K562 (cell line): ENCODE results near the gene BANF2. TPM values are rescaled to one million over a fixed set of nuclear protein-coding genes. Genes with fewer than 3 reads are reported as not detected.

Experiments used
- ASH1L ChIP-seq: fragments of 450-650 bp; IDR thresholded peaks from 2 replicates; pipeline ENCODE4 v1.6.1; 2018; ENCODE audit warnings: borderline replicate concordance, mild to moderate bottlenecking, low read depth; ENCODE audit not compliant: partially characterized antibody
- CHD2 ChIP-seq: IDR thresholded peaks from 2 replicates; pipeline ENCODE4 v1.6.1; 2011; ENCODE audit warnings: low read depth, low read length
- FIP1L1 ChIP-seq: fragments of 200-400 bp; formaldehyde crosslinking; IDR thresholded peaks from 2 replicates; pipeline ENCODE4 v1.6.1; 2018; ENCODE audit warnings: mild to moderate bottlenecking, low read depth, low read length; ENCODE audit not compliant: poor library complexity, severe bottlenecking
- FOXP1 ChIP-seq: sonication (generic); formaldehyde crosslinking; IDR thresholded peaks from 2 replicates; pipeline ENCODE4 v1.8.0; 2022; ENCODE audit warnings: mild to moderate bottlenecking, missing genetic modification reagents
- JUND ChIP-seq, 2 experiments: IDR thresholded peaks; 2 replicates in 1 of 2; 3 replicates in 1 of 2; pipeline ENCODE4 v1.6.1; 2011; ENCODE audit warnings: borderline replicate concordance in 2 of 2, low read depth in 2 of 2, low read length in 2 of 2, improper control_type of control experiment in 1 of 2, missing biosample characterization in 1 of 2, missing genetic modification characterization in 1 of 2, missing genetic modification reagents in 1 of 2
- NCOA6 ChIP-seq: fragments of 450-650 bp; IDR thresholded peaks from 2 replicates; pipeline ENCODE4 v1.6.1; 2017; ENCODE audit warnings: mild to moderate bottlenecking
- NRF1 ChIP-seq, 2 experiments: fragments of 450-650 bp; IDR thresholded peaks in 1 of 2; conservative IDR thresholded peaks in 1 of 2; 2 replicates each; pipeline ENCODE4 v1.6.1; 2014; ENCODE audit warnings: mild to moderate bottlenecking in 2 of 2
- RBM25 ChIP-seq: fragments of 200-400 bp; formaldehyde crosslinking; IDR thresholded peaks from 2 replicates; pipeline ENCODE4 v1.6.1; 2018; ENCODE audit warnings: low read length, low read depth, moderate library complexity; ENCODE audit not compliant: severe bottlenecking
- SOX6 ChIP-seq: fragments of 450-650 bp; IDR thresholded peaks from 2 replicates; pipeline ENCODE4 v1.6.1; 2014; ENCODE audit warnings: mild to moderate bottlenecking
- ZNF24 ChIP-seq: fragments of 450-650 bp; IDR thresholded peaks from 2 replicates; pipeline ENCODE4 v1.6.1; 2016
- polyA plus RNA-seq, 8 experiments: library from polyadenylated mRNA; depleted of rRNA in 4 of 8; stranded (reverse) in 5 of 8; unstranded in 3 of 8; fragments of >200 nt; fragmentation: Nextera tagmentation in 2 of 8; fragmentation: Illumina TruSeq in 1 of 8; extraction: Ambion mirVana in 2 of 8; extraction: Trizol in 1 of 8; gene quantifications; 2 replicates each; pipeline versions ENCODE4 v1.2.1 to v1.2.3, GENCODE V29; 2011 to 2014; ENCODE audit warnings: inconsistent platforms in 1 of 8, missing spikeins in 1 of 8
- total RNA-seq, 7 experiments: library from RNA; depleted of rRNA in 6 of 7; stranded (reverse); fragments of >200 nt in 6 of 7; fragmentation: Illumina TruSeq in 2 of 7; extraction: Trizol in 2 of 7; gene quantifications; 2 replicates each; pipeline versions ENCODE4 v1.2.1 to v1.2.3, GENCODE V29; 2011 to 2021; ENCODE audit warnings: low replicate concordance in 1 of 7
- TF ChIP-seq, protein P1 (sequence below), 2 experiments: fragments of 450-650 bp; IDR thresholded peaks; 2 replicates each; pipeline ENCODE4 v1.6.1; 2016
- TF ChIP-seq, protein P2 (sequence below), 3 experiments: IDR thresholded peaks in 2 of 3; conservative IDR thresholded peaks in 1 of 3; 2 replicates each; pipeline ENCODE4 v1.5.1; 2011 to 2012; ENCODE audit warnings: low read length in 3 of 3, mild to moderate bottlenecking in 3 of 3, control low read depth in 2 of 3, improper control_type of control experiment in 1 of 3, inconsistent platforms in 1 of 3, low read depth in 1 of 3, mixed read lengths in 1 of 3, moderate library complexity in 1 of 3; ENCODE audit not compliant: insufficient read depth in 2 of 3
- TF ChIP-seq, protein P3 (sequence below), 2 experiments: IDR thresholded peaks; 2 replicates each; pipeline ENCODE4 v1.6.1; 2012; ENCODE audit warnings: improper control_type of control experiment in 2 of 2, low read depth in 2 of 2, low read length in 2 of 2, borderline replicate concordance in 1 of 2
- TF ChIP-seq, protein P4 (sequence below): IDR thresholded peaks from 2 replicates; pipeline ENCODE4 v1.6.1; 2011; ENCODE audit not compliant: insufficient read length; ENCODE audit errors: extremely low read depth
- TF ChIP-seq, protein P5 (sequence below): fragments of 450-650 bp; IDR thresholded peaks from 2 replicates; pipeline ENCODE4 v1.7.1; 2018; ENCODE audit warnings: mild to moderate bottlenecking, low read depth; ENCODE audit not compliant: partially characterized antibody

BANF2 gene
- total and polyA plus RNA-seq, 9 of the 15 experiments (the other 6 are each of a cell fraction or from before 2014, with no cell fraction given) = not detected

DNA sequence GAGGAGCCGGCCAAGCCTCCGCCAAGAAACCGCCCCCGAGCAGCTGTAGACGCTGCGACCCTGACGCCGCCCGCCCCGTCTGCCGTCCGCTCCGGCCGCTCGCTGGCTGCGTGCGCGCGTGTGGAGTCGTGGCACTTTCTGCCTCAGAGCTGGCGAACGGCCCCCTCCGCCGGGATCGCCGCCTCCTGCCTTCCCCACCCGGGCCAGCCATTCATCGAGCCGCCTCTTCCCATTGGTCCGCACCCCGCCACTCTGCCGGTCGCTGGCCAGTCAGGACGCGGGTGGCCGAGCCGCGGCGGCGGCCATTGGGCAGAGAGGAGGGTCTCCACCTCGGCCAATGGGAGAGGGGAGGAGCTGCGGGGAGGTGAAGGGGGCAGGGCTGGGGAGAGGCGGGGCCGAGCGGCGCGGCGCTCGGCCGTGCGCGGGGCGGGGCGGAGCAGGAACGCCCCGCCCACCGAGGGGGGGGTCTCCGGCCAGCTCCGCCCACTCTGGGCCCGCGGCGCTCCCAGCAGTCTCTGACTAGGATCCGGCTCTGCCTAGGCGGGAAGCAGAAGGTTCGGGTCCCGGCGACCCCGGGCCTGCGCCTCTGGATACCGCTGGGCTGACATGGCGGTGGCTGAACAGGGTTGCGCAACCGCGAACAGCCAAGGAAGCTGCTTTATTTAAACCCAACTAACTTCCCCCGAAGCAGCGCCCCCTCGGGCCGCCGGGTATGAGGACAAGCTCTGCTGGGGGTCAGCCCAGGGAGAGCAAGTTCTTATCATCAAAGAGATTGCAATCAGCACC, 17.5 kb upstream of the BANF2 start, which contains the start of gene RRBP1 (continued):
- 0 out of 2 replicates have a peak, but pooled peaks have one; percentile 1 for TF ChIP-seq JUND (IDR thresholded peaks at IDR 0.05; ENCODE audit: borderline replicate concordance, low read depth, low read length)
- TF ChIP-seq JUND (tag; IDR thresholded peaks at IDR 0.05; ENCODE audit: borderline replicate concordance, low read depth, low read length) = no peak
- TF ChIP-seq FOXP1 (CRISPR knock-in tag) = no peak
- TF ChIP-seq, protein P1, sequence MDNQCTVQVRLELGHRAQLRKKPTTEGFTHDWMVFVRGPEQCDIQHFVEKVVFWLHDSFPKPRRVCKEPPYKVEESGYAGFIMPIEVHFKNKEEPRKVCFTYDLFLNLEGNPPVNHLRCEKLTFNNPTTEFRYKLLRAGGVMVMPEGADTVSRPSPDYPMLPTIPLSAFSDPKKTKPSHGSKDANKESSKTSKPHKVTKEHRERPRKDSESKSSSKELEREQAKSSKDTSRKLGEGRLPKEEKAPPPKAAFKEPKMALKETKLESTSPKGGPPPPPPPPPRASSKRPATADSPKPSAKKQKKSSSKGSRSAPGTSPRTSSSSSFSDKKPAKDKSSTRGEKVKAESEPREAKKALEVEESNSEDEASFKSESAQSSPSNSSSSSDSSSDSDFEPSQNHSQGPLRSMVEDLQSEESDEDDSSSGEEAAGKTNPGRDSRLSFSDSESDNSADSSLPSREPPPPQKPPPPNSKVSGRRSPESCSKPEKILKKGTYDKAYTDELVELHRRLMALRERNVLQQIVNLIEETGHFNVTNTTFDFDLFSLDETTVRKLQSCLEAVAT (IDR thresholded peaks at IDR 0.05) = peak in 1 of 2 experiments; percentile 81; a peak in 1 of 4 replicates
- TF ChIP-seq FIP1L1 = peak; percentile 31
- TF ChIP-seq CHD2 = peak; percentile 85
- TF ChIP-seq NRF1 (conservative IDR thresholded peaks at IDR 0.05 in 1 of 2, IDR thresholded peaks at IDR 0.05 in 1 of 2) = peak; percentile 89
- 0 out of 2 replicates have a peak, but pooled peaks have one; percentile 20 for TF ChIP-seq SOX6
- TF ChIP-seq, protein P2, sequence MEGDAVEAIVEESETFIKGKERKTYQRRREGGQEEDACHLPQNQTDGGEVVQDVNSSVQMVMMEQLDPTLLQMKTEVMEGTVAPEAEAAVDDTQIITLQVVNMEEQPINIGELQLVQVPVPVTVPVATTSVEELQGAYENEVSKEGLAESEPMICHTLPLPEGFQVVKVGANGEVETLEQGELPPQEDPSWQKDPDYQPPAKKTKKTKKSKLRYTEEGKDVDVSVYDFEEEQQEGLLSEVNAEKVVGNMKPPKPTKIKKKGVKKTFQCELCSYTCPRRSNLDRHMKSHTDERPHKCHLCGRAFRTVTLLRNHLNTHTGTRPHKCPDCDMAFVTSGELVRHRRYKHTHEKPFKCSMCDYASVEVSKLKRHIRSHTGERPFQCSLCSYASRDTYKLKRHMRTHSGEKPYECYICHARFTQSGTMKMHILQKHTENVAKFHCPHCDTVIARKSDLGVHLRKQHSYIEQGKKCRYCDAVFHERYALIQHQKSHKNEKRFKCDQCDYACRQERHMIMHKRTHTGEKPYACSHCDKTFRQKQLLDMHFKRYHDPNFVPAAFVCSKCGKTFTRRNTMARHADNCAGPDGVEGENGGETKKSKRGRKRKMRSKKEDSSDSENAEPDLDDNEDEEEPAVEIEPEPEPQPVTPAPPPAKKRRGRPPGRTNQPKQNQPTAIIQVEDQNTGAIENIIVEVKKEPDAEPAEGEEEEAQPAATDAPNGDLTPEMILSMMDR (IDR thresholded peaks at IDR 0.05 in 2 of 3, conservative IDR thresholded peaks at IDR 0.05 in 1 of 3; ENCODE audit: insufficient read depth in 2 of 3, low read depth in 1 of 3, low read length in 3 of 3) = peak; percentile 66 to 81 (median 67)
- TF ChIP-seq, protein P3, sequence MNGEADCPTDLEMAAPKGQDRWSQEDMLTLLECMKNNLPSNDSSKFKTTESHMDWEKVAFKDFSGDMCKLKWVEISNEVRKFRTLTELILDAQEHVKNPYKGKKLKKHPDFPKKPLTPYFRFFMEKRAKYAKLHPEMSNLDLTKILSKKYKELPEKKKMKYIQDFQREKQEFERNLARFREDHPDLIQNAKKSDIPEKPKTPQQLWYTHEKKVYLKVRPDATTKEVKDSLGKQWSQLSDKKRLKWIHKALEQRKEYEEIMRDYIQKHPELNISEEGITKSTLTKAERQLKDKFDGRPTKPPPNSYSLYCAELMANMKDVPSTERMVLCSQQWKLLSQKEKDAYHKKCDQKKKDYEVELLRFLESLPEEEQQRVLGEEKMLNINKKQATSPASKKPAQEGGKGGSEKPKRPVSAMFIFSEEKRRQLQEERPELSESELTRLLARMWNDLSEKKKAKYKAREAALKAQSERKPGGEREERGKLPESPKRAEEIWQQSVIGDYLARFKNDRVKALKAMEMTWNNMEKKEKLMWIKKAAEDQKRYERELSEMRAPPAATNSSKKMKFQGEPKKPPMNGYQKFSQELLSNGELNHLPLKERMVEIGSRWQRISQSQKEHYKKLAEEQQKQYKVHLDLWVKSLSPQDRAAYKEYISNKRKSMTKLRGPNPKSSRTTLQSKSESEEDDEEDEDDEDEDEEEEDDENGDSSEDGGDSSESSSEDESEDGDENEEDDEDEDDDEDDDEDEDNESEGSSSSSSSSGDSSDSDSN (IDR thresholded peaks at IDR 0.05; ENCODE audit: borderline replicate concordance in 1 of 2, low read depth in 2 of 2, low read length in 2 of 2) = no peak
- peak; percentile 96 for TF ChIP-seq ASH1L
- peak; percentile 100 for TF ChIP-seq RBM25
- TF ChIP-seq, protein P4, sequence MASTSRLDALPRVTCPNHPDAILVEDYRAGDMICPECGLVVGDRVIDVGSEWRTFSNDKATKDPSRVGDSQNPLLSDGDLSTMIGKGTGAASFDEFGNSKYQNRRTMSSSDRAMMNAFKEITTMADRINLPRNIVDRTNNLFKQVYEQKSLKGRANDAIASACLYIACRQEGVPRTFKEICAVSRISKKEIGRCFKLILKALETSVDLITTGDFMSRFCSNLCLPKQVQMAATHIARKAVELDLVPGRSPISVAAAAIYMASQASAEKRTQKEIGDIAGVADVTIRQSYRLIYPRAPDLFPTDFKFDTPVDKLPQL = no peak
- peak; percentile 36; the same call in 1 of the 2 replicates for TF ChIP-seq ZNF24
- TF ChIP-seq, protein P5, sequence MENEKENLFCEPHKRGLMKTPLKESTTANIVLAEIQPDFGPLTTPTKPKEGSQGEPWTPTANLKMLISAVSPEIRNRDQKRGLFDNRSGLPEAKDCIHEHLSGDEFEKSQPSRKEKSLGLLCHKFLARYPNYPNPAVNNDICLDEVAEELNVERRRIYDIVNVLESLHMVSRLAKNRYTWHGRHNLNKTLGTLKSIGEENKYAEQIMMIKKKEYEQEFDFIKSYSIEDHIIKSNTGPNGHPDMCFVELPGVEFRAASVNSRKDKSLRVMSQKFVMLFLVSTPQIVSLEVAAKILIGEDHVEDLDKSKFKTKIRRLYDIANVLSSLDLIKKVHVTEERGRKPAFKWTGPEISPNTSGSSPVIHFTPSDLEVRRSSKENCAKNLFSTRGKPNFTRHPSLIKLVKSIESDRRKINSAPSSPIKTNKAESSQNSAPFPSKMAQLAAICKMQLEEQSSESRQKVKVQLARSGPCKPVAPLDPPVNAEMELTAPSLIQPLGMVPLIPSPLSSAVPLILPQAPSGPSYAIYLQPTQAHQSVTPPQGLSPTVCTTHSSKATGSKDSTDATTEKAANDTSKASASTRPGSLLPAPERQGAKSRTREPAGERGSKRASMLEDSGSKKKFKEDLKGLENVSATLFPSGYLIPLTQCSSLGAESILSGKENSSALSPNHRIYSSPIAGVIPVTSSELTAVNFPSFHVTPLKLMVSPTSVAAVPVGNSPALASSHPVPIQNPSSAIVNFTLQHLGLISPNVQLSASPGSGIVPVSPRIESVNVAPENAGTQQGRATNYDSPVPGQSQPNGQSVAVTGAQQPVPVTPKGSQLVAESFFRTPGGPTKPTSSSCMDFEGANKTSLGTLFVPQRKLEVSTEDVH = no peak
- TF ChIP-seq NCOA6 = peak; percentile 76
